ENCODE results near the gene PCCB. TPM values are rescaled to one million over a fixed set of nuclear protein-coding genes. Genes with fewer than 3 reads are reported as not detected.

PCCB gene
- total and polyA plus RNA-seq, 3 experiments from 2014 or later = 33.0 to 41.7 (median 40.6) TPM

- peaks cover 40 to 72% (median 50%) of the 10 kb centered on the region in 3 donors for H3K36me3 Mint-ChIP-seq
- CTCF ChIA-PET = no interaction called here
- no peak overlapping the region for H3K27ac Mint-ChIP-seq
These were observed 29.0 kb downstream of the PCCB start for GRCh38 chr3:136279092-136279491.

GRCh38 chr3:136280961-136281360 lies 30.8 kb downstream of the PCCB start:
- Mint-ChIP-seq H3K27me3 (no peaks in the 10 kb centered on the region), H3K36me3 (peaks cover 44 to 78% (median 44%) of the 10 kb centered on the region in 3 donors), H3K9me3 (peaks cover 3 to 23% (median 14%) of the 10 kb centered on the region in 5 donors), H3K4me3 (no peak overlapping the region), H3K27ac (no peak overlapping the region), H3K4me1 (peaks cover 0 to 22% (median 6%) of the 10 kb centered on the region in 3 donors)
- ChIA-PET CTCF (interaction anchor here (1.2 kb wide), 1 partner anchor 472 kb away, joined by 6 read pairs; the partner anchor contains the start of gene STAG1), POLR2A (no interaction called here)
- Histone ChIP-seq H3K27ac (ENCODE audit: low read depth, low read length) (no peak overlapping the region), H3K4me3 (ENCODE audit: low read length) (no peak overlapping the region), H3K4me1 (ENCODE audit: insufficient read depth, low read length) (no peaks in the 10 kb centered on the region), H3K9me3 (ENCODE audit: low read length) (peaks cover 11% of the 10 kb centered on the region), H3K27me3 (ENCODE audit: insufficient read depth, low read length, poor library complexity, severe bottlenecking) (no peaks in the 10 kb centered on the region), H3K36me3 (ENCODE audit: insufficient read depth, low read length) (peaks cover 14% of the 10 kb centered on the region)
- no peak for DNase-seq

More at GRCh38 chr3:136279092-136279491, 29.0 kb downstream of the PCCB start:
- Histone ChIP-seq H3K9me3 (ENCODE audit: low read length) (peaks cover 11% of the 10 kb centered on the region), H3K27ac (ENCODE audit: low read depth, low read length) (no peak overlapping the region), H3K36me3 (ENCODE audit: insufficient read depth, low read length) (peaks cover 14% of the 10 kb centered on the region), H3K27me3 (ENCODE audit: insufficient read depth, low read length, poor library complexity, severe bottlenecking) (no peaks in the 10 kb centered on the region), H3K4me1 (ENCODE audit: insufficient read depth, low read length) (no peaks in the 10 kb centered on the region), H3K4me3 (ENCODE audit: low read length) (no peak overlapping the region)
- H3K9me3 Mint-ChIP-seq = peaks cover 3 to 23% (median 14%) of the 10 kb centered on the region in 5 donors
- peaks cover 1 to 30% (median 10%) of the 10 kb centered on the region in 3 donors for H3K4me1 Mint-ChIP-seq
- no peak overlapping the region for H3K4me3 Mint-ChIP-seq
- DNase-seq = no peak
- POLR2A ChIA-PET = no interaction called here
- no peaks in the 10 kb centered on the region for H3K27me3 Mint-ChIP-seq

DNA sequence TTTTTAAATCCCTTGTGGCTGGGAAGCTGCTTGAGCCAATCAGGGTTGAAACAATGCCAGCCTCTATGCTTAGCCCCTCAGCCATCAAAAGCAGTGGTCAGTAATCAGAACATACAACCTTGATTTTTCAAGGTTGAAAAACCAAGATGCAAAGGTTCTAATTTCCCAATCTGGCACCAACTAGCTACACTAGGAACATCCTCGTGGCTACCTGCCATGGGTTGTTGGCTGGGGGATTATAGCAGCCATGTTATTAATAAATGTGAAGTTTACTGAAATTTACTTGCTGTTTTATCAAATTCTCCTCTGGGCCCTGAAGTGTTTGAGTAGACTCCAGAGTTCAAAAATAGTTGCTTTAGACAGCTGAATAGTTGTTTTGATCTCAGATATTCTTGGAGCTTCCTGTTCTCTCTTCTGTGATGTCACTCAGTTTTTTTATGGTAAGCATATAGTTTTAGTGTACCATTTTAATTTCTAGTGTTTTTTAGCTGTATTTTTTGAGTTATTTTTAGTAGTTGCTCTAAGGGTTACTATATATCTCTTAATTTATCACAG lies 31.9 kb downstream of the PCCB start:
- no peak overlapping the region for H3K4me3 ChIP-seq (ENCODE audit: low read length)
- H3K27me3 ChIP-seq (ENCODE audit: insufficient read depth, low read length, poor library complexity, severe bottlenecking) = no peaks in the 10 kb centered on the region
- no peak overlapping the region for H3K27ac Mint-ChIP-seq
- peaks cover 0 to 22% (median 6%) of the 10 kb centered on the region in 3 donors for H3K4me1 Mint-ChIP-seq
- POLR2A ChIA-PET = interaction anchor here (0.6 kb wide), 1 partner anchor 127 kb away, joined by 3 read pairs; no protein-coding TSS in a partner anchor
- H3K9me3 Mint-ChIP-seq = peaks cover 3 to 23% (median 14%) of the 10 kb centered on the region in 5 donors
- peaks cover 14% of the 10 kb centered on the region for H3K36me3 ChIP-seq (ENCODE audit: insufficient read depth, low read length)
- peaks cover 11% of the 10 kb centered on the region for H3K9me3 ChIP-seq (ENCODE audit: low read length)
- no peaks in the 10 kb centered on the region for H3K4me1 ChIP-seq (ENCODE audit: insufficient read depth, low read length)
- H3K4me3 Mint-ChIP-seq = no peak overlapping the region
- no peaks in the 10 kb centered on the region for H3K27me3 Mint-ChIP-seq
- no peak for DNase-seq
- H3K36me3 Mint-ChIP-seq = peaks cover 44 to 80% (median 46%) of the 10 kb centered on the region in 3 donors
- H3K27ac ChIP-seq (ENCODE audit: low read depth, low read length) = no peak overlapping the region
- CTCF ChIA-PET = interaction anchor here (1.2 kb wide), 1 partner anchor 471 kb away, joined by 6 read pairs; the partner anchor contains the start of gene STAG1

- H3K36me3 ChIP-seq (ENCODE audit: insufficient read depth, low read length) = peaks cover 8% of the 10 kb centered on the region
- H3K27me3 ChIP-seq (ENCODE audit: insufficient read depth, low read length, poor library complexity, severe bottlenecking) = no peaks in the 10 kb centered on the region
- Mint-ChIP-seq H3K36me3 (peaks cover 37 to 77% (median 49%) of the 10 kb centered on the region in 3 donors), H3K27ac (no peak overlapping the region), H3K9me3 (peaks cover 3 to 23% (median 14%) of the 10 kb centered on the region in 5 donors), H3K4me1 (peaks cover 0 to 17% (median 6%) of the 10 kb centered on the region in 3 donors), H3K27me3 (no peaks in the 10 kb centered on the region), H3K4me3 (no peak overlapping the region)
- ChIA-PET CTCF (no interaction called here), POLR2A (no interaction called here)
- no peak overlapping the region for H3K27ac ChIP-seq (ENCODE audit: low read depth, low read length)
- no peak for DNase-seq
- H3K4me1 ChIP-seq (ENCODE audit: insufficient read depth, low read length) = no peaks in the 10 kb centered on the region
- peaks cover 11% of the 10 kb centered on the region for H3K9me3 ChIP-seq (ENCODE audit: low read length)
- H3K4me3 ChIP-seq (ENCODE audit: low read length) = no peak overlapping the region
These were observed 33.5 kb downstream of the PCCB start for GRCh38 chr3:136283627-136284026.

DNA sequence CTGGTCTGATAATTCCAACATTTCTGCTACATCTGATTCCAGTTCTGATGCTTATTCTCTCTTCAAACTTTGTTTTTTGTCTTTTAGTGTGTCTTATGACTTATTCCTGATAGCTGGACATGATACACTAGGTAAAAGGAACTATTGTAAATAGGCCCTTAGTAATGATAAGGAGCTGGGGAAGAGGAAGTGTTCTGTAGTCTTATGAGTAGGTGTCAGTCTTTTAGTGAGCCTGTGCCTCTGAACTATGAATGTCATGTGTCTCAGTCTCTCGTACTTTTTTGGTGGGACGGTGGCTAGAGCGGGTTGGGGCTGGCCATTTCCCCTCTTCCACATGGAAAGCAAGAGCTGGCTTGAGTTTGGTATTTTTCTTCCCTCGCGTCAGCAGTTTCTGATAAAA lies 41.2 kb downstream of the PCCB start:
- POLR2A ChIA-PET = no interaction called here
- Mint-ChIP-seq H3K4me1 (no peaks in the 10 kb centered on the region), H3K9me3 (no peaks in the 10 kb centered on the region), H3K4me3 (no peak overlapping the region), H3K27ac (no peak overlapping the region), H3K27me3 (no peaks in the 10 kb centered on the region), H3K36me3 (peaks cover 0 to 63% (median 36%) of the 10 kb centered on the region in 3 donors)
- no peaks in the 10 kb centered on the region for H3K27me3 ChIP-seq (ENCODE audit: insufficient read depth, low read length, poor library complexity, severe bottlenecking)
- no peaks in the 10 kb centered on the region for H3K9me3 ChIP-seq (ENCODE audit: low read length)
- no peaks in the 10 kb centered on the region for H3K4me1 ChIP-seq (ENCODE audit: insufficient read depth, low read length)
- peaks cover 15% of the 10 kb centered on the region for H3K36me3 ChIP-seq (ENCODE audit: insufficient read depth, low read length)
- no peak for DNase-seq
- no peak overlapping the region for H3K4me3 ChIP-seq (ENCODE audit: low read length)
- no peak overlapping the region for H3K27ac ChIP-seq (ENCODE audit: low read depth, low read length)
- CTCF ChIA-PET = no interaction called here

DNA sequence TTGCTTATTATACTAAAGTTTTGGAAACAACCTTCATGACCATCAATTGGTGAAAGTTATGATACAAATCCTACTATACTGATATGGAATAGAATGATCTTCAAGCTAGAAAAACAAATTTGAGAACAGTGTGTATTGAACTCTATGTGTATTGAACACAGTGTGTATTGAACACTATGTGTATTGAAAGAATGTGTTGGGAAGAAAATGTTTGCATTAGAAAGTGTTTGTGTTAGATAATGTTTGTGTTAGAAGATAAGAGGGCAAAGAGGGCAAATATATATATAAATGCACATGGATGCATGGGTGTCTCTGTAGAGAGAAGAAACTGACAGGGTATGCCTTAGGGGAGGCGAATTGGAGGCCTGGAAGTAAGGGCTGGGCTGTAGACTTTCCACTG lies 42.4 kb downstream of the PCCB start:
- CTCF ChIA-PET = no interaction called here
- Histone ChIP-seq H3K9me3 (ENCODE audit: low read length) (no peaks in the 10 kb centered on the region), H3K4me1 (ENCODE audit: insufficient read depth, low read length) (no peaks in the 10 kb centered on the region), H3K27ac (ENCODE audit: low read depth, low read length) (no peak overlapping the region), H3K36me3 (ENCODE audit: insufficient read depth, low read length) (peaks cover 16% of the 10 kb centered on the region), H3K27me3 (ENCODE audit: insufficient read depth, low read length, poor library complexity, severe bottlenecking) (no peaks in the 10 kb centered on the region), H3K4me3 (ENCODE audit: low read length) (no peak overlapping the region)
- POLR2A ChIA-PET = interaction anchor here (0.6 kb wide), 1 partner anchor 39 kb away, joined by 6 read pairs; no protein-coding TSS in a partner anchor
- peak overlapping the region in 1 of 8 donors; percentile 3 for H3K27ac Mint-ChIP-seq
- H3K27me3 Mint-ChIP-seq = no peaks in the 10 kb centered on the region
- peaks cover 1 to 63% (median 32%) of the 10 kb centered on the region in 3 donors for H3K36me3 Mint-ChIP-seq
- no peak overlapping the region for H3K4me3 Mint-ChIP-seq
- H3K9me3 Mint-ChIP-seq = no peaks in the 10 kb centered on the region
- H3K4me1 Mint-ChIP-seq = no peaks in the 10 kb centered on the region
- no peak for DNase-seq

GRCh38 chr3:136293279-136293678 lies 43.1 kb downstream of the PCCB start:
- Histone ChIP-seq H3K4me1 (ENCODE audit: insufficient read depth, low read length) (no peaks in the 10 kb centered on the region), H3K4me3 (ENCODE audit: low read length) (no peak overlapping the region), H3K27ac (ENCODE audit: low read depth, low read length) (no peak overlapping the region), H3K36me3 (ENCODE audit: insufficient read depth, low read length) (peaks cover 16% of the 10 kb centered on the region), H3K27me3 (ENCODE audit: insufficient read depth, low read length, poor library complexity, severe bottlenecking) (no peaks in the 10 kb centered on the region), H3K9me3 (ENCODE audit: low read length) (no peaks in the 10 kb centered on the region)
- Mint-ChIP-seq H3K9me3 (no peaks in the 10 kb centered on the region), H3K36me3 (peaks cover 3 to 66% (median 30%) of the 10 kb centered on the region in 3 donors), H3K27me3 (no peaks in the 10 kb centered on the region), H3K4me1 (no peaks in the 10 kb centered on the region), H3K27ac (peak overlapping the region in 2 of 8 donors; percentile 5 to 47), H3K4me3 (no peak overlapping the region)
- ChIA-PET POLR2A (no interaction called here), CTCF (no interaction called here)
- no peak for DNase-seq

GRCh38 chr3:136294176-136294575 lies 44.0 kb downstream of the PCCB start:
- Mint-ChIP-seq H3K4me3 (no peak overlapping the region), H3K27me3 (no peaks in the 10 kb centered on the region), H3K4me1 (no peaks in the 10 kb centered on the region), H3K9me3 (no peaks in the 10 kb centered on the region), H3K36me3 (peaks cover 3 to 71% (median 30%) of the 10 kb centered on the region in 3 donors), H3K27ac (no peak overlapping the region)
- Histone ChIP-seq H3K27ac (ENCODE audit: low read depth, low read length) (no peak overlapping the region), H3K27me3 (ENCODE audit: insufficient read depth, low read length, poor library complexity, severe bottlenecking) (no peaks in the 10 kb centered on the region), H3K4me1 (ENCODE audit: insufficient read depth, low read length) (no peaks in the 10 kb centered on the region), H3K36me3 (ENCODE audit: insufficient read depth, low read length) (peaks cover 16% of the 10 kb centered on the region), H3K9me3 (ENCODE audit: low read length) (no peaks in the 10 kb centered on the region), H3K4me3 (ENCODE audit: low read length) (no peak overlapping the region)
- CTCF ChIA-PET = interaction anchor here (1.4 kb wide), 1 partner anchor 458 kb away, joined by 3 read pairs; the partner anchor contains the start of gene STAG1
- no peak for DNase-seq
- POLR2A ChIA-PET = interaction anchor here (0.6 kb wide), 1 partner anchor 634 kb away, joined by 5 read pairs; no protein-coding TSS in a partner anchor
